HFF-Myc (cell line): ENCODE measurements around the gene IMMP2L.
"Not testable (repeated sequence)": the region's sequence is repeated elsewhere in the genome, so short reads cannot be mapped to it uniquely, and the experiment has no call there.

Source experiments
- DNase-seq: peaks from one replicate; pipeline ENCODE4 v3.0.0-alpha.2; 2011; ENCODE audit warnings: low read depth; ENCODE audit errors: extremely low read depth
- H3K4me3 ChIP-seq: replicated peaks from 2 replicates; pipeline ENCODE4 v1.5.1; 2011; ENCODE audit warnings: low read depth, mild to moderate bottlenecking, control low read depth, low read length
- TF ChIP-seq, protein P1 (sequence below): IDR thresholded peaks from 2 replicates; pipeline ENCODE4 v1.5.1; 2012; ENCODE audit warnings: mild to moderate bottlenecking, low read depth, low read length, control low read depth; ENCODE audit errors: missing control alignments

IMMP2L gene

GRCh38 chr7:111561904-111562732 is at the start of gene IMMP2L:
IMMP2L (minus strand) TSS chr7:111562492.
- H3K4me3 ChIP-seq, result peak within 1 kb of the TSS; percentile 64
- peak; percentile 46 for DNase-seq
- TF ChIP-seq, protein P1, sequence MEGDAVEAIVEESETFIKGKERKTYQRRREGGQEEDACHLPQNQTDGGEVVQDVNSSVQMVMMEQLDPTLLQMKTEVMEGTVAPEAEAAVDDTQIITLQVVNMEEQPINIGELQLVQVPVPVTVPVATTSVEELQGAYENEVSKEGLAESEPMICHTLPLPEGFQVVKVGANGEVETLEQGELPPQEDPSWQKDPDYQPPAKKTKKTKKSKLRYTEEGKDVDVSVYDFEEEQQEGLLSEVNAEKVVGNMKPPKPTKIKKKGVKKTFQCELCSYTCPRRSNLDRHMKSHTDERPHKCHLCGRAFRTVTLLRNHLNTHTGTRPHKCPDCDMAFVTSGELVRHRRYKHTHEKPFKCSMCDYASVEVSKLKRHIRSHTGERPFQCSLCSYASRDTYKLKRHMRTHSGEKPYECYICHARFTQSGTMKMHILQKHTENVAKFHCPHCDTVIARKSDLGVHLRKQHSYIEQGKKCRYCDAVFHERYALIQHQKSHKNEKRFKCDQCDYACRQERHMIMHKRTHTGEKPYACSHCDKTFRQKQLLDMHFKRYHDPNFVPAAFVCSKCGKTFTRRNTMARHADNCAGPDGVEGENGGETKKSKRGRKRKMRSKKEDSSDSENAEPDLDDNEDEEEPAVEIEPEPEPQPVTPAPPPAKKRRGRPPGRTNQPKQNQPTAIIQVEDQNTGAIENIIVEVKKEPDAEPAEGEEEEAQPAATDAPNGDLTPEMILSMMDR, result peak; percentile 14

DNA sequence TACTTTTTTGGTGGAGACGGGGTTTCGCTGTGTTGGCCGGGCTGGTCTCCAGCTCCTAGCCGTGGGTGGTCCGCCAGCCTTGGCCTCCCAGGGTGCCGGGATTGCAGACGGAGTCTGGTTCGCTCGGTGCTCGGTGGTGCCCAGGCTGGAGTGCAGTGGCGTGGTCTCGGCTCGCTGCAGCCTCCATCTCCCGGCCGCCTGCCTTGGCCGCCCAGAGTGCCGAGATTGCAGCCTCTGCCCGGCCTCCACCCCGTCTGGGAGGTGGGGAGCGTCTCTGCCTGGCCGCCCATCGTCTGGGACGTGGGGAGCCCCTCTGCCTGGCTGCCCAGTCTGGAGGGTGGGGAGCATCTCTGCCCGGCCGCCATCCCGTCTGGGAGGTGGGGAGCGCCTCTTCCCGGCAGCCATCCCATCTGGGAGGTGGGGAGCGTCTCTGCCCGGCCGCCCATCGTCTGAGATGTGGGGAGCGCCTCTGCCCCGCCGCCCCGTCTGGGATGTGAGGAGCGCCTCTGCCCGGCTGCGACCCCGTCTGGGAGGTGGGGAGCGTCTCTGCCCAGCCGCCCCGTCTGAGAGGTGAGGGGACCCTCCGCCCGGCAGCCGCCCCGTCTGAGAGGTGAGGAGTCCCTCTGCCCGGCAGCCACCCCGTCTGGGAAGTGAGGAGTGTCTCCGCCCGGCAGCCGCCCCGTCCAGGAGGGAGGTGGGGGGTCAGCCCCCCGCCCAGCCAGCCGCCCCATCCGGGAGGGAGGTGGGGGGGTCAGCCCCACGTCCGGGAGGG is 47.4 kb upstream of the IMMP2L start:
- not testable (repeated sequence) for H3K4me3 ChIP-seq, DNase-seq

GRCh38 chr7:111607621-111608020 is 45.3 kb upstream of the IMMP2L start:
- no peak for DNase-seq
- TF ChIP-seq, protein P1, result no peak

DNA sequence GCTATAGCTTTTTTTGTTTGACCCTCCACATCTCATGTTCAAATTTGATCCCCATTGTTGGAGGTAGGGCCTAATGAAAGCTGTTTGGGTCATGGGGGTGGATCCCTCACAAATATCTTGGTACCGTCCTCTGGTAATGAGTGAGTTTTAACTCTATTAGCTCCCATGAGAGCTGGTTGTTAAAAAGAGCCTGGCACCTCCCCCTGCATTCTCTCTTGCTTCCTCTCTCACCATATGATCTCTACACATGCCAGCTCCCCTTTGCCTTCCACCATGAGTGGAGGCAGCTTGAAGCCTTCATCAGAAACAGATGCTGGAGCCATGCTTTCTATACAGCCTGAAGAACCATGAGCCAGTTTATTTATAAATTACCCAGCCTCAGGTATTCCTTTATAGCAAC is 43.0 kb upstream of the IMMP2L start:
- TF ChIP-seq, protein P1, result no peak
- DNase-seq, result no peak
- H3K4me3 ChIP-seq, result no peak overlapping the region

More at GRCh38 chr7:111607621-111608020, 45.3 kb upstream of the IMMP2L start:
- H3K4me3 ChIP-seq, result no peak overlapping the region

- no peak for DNase-seq
- no peak overlapping the region for H3K4me3 ChIP-seq
- TF ChIP-seq, protein P1, result no peak
Measured at GRCh38 chr7:111600091-111600490, 37.8 kb upstream of the IMMP2L start.

GRCh38 chr7:111595780-111596179 is 33.5 kb upstream of the IMMP2L start:
- DNase-seq, result no peak
- no peak overlapping the region for H3K4me3 ChIP-seq
- TF ChIP-seq, protein P1, result no peak

DNA sequence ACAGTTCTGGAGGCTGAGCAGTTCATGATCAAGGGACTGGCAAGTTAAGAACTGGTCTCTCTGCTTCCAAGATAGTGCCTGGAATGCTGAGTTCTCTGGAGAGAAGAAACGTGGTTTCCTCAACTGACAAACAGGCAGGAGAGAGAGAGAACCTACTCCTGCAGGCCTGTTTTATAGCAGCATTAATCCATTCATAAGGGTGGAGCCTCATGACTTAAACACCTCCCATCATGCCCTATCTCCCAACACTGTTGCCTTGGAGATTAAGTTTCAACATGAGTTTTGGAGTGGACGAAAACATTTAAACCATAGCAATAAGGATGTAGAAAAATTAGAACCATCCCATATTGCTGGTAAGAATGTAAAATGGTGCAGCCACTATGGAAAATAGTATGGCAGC is 32.3 kb upstream of the IMMP2L start:
- TF ChIP-seq, protein P1, result no peak
- H3K4me3 ChIP-seq, result no peak overlapping the region
- no peak for DNase-seq
